HG03159 (cell line): Measurements from ENCODE around the gene MSANTD1.

Source experiments
- ATAC-seq: cut with Tn5 transposase; IDR thresholded peaks from one replicate; pipeline ENCODE4 v1.9.1; 2021; ENCODE audit warnings: mild to moderate bottlenecking, moderate library complexity; ENCODE audit not compliant: unreplicated experiment

The MSANTD1 gene

GRCh38 chr4:3286335-3287175, 37.6 kb downstream of the MSANTD1 start:
- ATAC-seq = no peak

GRCh38 chr4:3287271-3287971, 38.5 kb downstream of the MSANTD1 start:
- no peak for ATAC-seq

GRCh38 chr4:3287972-3288570, 39.1 kb downstream of the MSANTD1 start:
- no peak for ATAC-seq

- no peak for ATAC-seq
Observed at GRCh38 chr4:3288571-3289094, 39.7 kb downstream of the MSANTD1 start.

GRCh38 chr4:3290476-3290875, 41.5 kb downstream of the MSANTD1 start:
- no peak for ATAC-seq

GRCh38 chr4:3290889-3291321, 41.9 kb downstream of the MSANTD1 start:
- no peak for ATAC-seq

- ATAC-seq = no peak
Observed at GRCh38 chr4:3291411-3291968, 42.5 kb downstream of the MSANTD1 start.

GRCh38 chr4:3291969-3292570, 43.1 kb downstream of the MSANTD1 start:
- ATAC-seq = peak; percentile 34

- peak; percentile 52 for ATAC-seq
Observed at GRCh38 chr4:3292571-3293400, 43.8 kb downstream of the MSANTD1 start, which contains the start of gene RGS12. Gene RGS12 (plus strand): TSS chr4:3293021. CDS start chr4:3316171, 23,150 bp downstream.

- ATAC-seq = no peak
Observed at GRCh38 chr4:3293401-3294391, 44.7 kb downstream of the MSANTD1 start.

- ATAC-seq = no peak
Observed at GRCh38 chr4:3294401-3295241, 45.7 kb downstream of the MSANTD1 start.

GRCh38 chr4:3295837-3296624, 47.1 kb downstream of the MSANTD1 start:
- no peak for ATAC-seq

GRCh38 chr4:3296651-3297050, 47.7 kb downstream of the MSANTD1 start:
- no peak for ATAC-seq

- no peak for ATAC-seq
Observed at GRCh38 chr4:3297066-3297859, 48.3 kb downstream of the MSANTD1 start.

GRCh38 chr4:3299122-3299975, 50.4 kb downstream of the MSANTD1 start:
- ATAC-seq = no peak
